ENCODE measurements around the gene MYLK3.

Gene MYLK3

GRCh38 chr16:46757339-46758050 is 9.4 kb upstream of the MYLK3 start:
- DNase-seq (ENCODE audit: low read depth), result no peak

- no peak for DNase-seq (ENCODE audit: low read depth)
These were observed 8.6 kb upstream of the MYLK3 start for GRCh38 chr16:46756772-46757171.

GRCh38 chr16:46753015-46753414 is 4.9 kb upstream of the MYLK3 start:
- DNase-seq (ENCODE audit: low read depth), result no peak

DNA sequence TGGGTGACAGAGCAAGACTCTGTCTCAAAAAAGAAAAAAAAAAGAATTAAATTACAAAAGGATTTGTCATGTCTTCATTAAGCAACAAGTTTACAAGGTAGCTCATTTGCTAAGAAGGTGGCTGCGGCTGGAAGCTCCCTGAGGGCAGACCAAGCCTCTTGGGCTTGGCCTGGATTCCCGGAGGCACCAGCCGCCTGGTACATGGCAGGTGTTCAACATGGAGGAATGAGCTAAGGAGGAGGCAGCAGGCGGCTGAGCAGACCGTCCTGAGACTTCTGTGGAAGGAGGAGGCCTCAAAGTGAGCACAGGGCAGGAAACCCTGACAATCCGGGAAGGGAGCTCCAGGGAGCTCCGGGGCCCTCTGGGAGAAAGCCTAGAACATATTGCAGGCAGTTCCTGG is 3.2 kb upstream of the MYLK3 start:
- no peak for DNase-seq (ENCODE audit: low read depth)

DNA sequence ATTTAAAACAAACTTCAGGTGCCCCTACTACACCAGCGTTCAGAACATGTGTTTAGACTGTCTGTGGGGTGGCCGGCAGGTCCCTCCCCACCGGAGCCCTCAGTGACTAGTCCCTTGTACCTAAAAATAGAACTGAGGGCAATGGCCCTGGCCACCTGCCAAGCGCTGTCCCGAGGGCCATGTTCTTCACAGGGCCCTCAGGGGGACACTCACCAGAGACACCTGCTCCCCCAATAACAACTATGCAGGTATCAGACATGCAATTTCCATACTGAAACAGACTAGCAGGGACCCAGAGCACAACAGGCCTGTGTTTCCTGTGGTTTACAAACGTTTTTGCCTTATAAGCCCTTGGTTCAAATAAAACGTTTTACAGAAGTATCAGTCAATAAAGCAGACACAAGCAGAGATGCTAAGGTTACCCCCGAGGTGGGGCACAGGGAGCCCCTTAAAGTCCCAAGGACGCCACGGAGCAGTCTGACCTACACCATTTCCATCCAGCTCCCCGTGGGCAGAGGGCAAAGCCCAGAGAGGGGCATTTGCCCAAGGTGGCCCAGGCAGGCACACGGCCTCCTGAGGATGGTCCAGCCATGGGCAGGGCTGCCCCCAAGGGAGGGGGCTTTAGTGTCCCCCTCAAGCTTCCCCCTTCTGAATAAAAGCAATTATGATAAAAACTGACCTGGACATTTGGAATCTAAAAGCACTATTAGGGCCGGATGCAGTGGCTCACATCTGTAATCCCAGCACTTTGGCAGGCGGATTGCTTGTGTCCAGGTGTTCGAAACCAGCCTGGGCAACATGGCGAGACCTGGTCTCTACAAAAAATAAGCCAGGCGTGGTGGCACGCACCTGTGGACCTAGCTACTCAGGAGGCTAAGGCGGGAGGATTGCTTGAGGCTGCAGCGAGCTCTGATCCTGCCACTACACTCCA is 896 bp upstream of the MYLK3 start:
- DNase-seq (ENCODE audit: low read depth), result no peak

DNA sequence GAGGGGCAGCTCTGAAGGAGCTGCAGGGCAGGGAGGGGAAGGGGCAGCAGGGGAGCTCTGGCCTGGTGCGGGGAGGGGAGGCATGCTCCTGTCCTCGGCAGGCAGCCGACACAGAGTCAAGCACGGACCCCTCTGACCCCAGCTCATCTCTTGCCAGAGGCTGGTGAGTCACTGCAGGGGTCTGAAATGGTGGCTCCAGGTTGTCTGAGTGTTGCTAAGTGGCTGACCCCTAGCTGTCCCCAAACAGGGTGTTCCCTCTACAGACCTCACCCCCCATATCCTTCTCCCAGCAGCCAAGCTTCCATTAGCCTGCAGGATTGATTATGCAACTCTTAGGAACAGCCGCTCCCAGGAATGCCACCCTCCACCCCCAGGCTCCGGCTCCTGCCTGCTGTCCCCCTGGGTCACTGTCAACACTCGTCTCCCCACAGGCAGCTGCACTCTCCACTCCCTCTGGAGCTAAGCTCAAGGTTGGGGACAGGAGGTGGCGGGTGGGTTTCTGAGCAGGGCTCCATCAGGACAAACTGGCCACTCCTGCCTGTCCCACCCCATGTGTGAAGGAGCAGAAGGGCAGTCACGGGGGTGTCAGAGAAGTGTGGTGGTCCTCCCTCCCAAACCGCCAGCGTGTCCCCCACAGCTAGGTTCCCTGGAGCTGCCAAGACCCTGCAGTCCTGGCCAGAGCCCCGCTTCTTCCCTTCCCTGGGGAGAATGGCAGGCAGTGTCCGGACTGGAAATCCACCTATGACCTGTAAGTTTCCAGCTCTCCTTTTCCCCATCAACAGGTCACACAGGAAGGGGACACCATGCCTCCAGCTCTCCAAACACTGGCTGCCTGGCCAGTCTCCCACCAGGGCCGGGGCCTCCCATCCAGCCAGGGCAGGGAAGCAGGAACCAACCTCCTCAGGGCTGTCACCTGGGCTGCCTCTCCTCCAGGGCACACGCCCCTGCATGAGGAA is 1.0 kb downstream of the MYLK3 start:
- DNase-seq (ENCODE audit: low read depth), result no peak

DNA sequence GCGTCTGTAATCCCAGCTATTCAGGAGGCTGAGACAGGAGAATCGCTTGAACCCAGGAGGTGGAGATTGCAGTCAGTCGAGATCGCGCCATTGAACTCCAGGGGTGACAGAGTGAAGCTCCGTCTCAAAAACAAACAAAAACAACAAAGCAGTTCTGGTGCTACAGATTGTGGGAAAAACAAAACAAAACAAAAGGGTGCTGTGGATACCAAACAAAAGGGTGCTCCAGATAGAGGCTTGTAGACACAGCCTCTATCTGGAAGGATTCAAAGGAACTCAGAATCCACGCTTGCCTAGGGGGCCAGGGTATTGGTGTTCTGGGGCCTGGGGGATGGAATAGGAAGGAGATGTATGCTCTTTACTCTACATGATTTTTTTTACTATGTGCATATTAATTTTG is 2.5 kb downstream of the MYLK3 start:
- DNase-seq (ENCODE audit: low read depth), result no peak

GRCh38 chr16:46743232-46743719 is 4.9 kb downstream of the MYLK3 start:
- no peak for DNase-seq (ENCODE audit: low read depth)

- no peak for DNase-seq (ENCODE audit: low read depth)
These were observed 8.2 kb downstream of the MYLK3 start for GRCh38 chr16:46739934-46740333.

DNA sequence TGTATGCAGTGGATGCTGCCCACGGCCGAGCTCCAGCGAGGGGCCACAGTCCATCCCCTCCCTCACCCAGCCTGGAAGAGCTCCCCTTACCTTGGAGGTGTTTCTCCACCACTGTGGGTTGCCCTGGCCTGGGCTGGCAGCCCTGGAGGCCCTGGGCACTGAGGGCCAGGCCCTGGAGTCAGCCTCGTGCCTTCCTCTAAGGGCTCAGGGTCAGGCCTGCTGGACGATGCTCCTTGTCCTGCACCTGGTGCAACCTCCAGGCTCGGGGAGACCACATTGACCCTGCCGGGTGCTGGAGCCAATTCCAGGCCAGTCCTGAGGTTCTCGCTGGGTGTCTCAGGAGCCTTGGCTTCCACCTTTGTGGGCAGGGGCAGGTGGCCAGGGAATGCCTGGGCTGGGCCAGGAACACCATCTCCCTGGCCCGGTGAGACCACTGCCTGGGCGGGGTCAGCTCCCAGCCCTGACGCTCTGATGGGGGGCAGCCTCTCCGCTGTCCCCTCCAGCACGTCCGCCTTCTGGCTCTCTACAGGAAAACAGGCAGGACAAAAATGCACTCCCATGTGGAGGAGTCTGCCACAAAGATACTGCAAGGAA is 10.4 kb downstream of the MYLK3 start:
- DNase-seq (ENCODE audit: low read depth), result no peak

DNA sequence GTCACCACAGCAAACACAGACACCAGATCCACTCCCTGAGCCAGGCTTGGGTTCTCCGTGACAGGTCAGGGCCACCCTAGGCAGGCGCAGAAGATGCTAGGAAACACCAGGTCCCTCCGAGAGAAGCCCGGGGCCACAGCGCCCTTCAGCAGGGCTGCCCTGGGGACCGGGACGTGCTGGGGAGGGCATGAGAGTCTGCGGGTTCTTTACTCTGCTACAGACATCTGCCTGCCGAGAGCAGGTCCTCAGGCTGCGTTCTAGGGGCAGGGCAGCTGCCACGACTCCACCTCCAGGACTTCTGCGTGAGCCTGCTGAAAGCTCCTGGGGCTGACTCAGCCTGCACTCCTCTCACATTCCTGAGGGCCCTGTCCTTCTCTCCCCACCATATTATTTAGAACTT is 11.4 kb downstream of the MYLK3 start:
- no peak for DNase-seq (ENCODE audit: low read depth)

DNA sequence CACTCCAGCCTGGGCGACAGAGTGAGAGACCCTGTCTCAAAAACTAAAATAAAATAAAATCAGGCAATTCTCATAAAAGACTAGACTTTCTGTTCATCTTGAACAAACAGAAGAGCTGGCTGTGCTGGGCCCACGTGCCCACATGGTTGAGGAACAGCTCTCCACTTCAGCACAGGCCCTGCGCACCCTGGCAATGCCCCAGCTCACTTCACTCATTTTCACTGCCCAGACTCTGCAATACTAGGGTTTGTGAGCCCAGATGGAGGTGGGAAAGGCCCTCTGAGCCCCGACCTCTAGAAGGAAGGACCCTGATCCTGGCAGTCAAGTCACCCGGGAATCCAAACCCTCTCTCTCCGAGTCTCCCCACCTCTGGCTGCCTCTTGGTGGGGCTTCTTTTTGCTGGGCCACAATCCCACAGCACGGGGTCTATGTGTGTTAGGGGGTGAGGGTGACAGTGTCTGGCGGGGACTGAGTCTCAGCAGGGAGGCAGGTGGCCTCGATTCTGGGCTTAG is 14.8 kb downstream of the MYLK3 start:
- no peak for DNase-seq (ENCODE audit: low read depth)

GRCh38 chr16:46732561-46732960 is 15.6 kb downstream of the MYLK3 start:
- DNase-seq (ENCODE audit: low read depth), result no peak

GRCh38 chr16:46731691-46732555 is 16.2 kb downstream of the MYLK3 start:
- no peak for DNase-seq (ENCODE audit: low read depth)

- no peak for DNase-seq (ENCODE audit: low read depth)
These were observed 17.1 kb downstream of the MYLK3 start for GRCh38 chr16:46730801-46731690.

GRCh38 chr16:46730126-46730525 is 18.0 kb downstream of the MYLK3 start:
- DNase-seq (ENCODE audit: low read depth), result no peak

- no peak for DNase-seq (ENCODE audit: low read depth)
These were observed 18.7 kb downstream of the MYLK3 start for GRCh38 chr16:46729326-46729995.

DNA sequence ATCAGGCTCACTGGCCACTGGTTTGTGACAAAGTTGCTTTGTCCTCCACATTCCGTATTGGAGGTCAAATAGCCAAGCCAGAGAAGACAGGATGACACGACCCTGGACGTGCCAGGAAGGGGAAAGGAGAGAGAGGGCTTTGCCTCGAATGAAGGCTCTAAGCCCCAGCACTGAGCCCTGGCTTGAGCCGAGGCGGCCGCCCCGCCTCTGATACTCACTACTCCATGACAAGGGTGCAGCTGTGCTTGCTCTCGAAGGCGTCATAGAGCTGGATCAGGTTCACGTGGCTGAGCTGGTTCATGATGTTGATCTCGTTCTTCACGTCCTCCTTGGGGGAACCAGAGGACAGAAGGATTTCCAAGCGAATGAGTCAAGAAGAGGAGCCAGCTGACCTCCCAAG is 19.3 kb downstream of the MYLK3 start:
- no peak for DNase-seq (ENCODE audit: low read depth)

GRCh38 chr16:46727630-46728029 is 20.5 kb downstream of the MYLK3 start:
- no peak for DNase-seq (ENCODE audit: low read depth)

Measured in stimulated activated CD8-positive, alpha-beta memory T cell treated with anti-CD3 and anti-CD28 coated beads, Interleukin-12 subunit alpha, Interleukin-12 subunit beta, amount 100 ng/mL, for 4 hours (primary cell).